ENCODE results near the gene ACTR1A.
A peak's percentile ranks its signal among the peaks of the same experiment; 100 is the strongest.

ACTR1A gene

DNA sequence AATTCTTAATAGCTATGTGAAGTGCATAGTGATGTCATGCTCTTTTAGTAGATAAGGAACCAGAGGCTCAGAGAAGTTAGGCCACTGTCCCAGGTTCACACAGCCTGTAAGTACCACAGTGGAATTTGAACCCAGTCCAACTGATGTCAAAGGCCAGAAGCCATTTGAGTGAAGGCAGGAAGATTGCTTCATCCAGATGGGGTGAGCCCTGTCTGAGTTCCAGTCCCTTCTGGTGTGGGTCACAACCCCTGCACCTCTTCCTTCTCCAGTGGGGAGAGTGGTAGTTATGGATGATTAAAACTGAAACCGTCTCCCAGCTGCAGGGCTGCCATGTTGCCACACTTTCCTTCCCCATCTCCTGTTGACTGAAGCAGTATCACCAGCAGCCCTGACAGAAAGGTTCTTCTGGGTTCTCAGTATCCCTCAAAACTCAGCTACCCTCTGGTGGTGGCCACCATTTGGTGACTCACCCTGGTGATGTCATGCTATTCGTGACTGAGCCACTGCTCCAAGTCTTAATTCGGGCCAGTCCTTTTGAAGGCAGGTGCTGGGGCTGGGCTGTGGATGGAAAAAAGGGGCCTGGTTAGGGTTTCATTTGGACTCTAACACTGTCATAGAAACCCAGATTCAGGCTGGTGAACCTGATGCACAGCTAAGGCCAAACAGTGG is 49.7 kb downstream of the ACTR1A start:
- DNase-seq = peak; percentile 74

- DNase-seq = no peak
Measured at GRCh38 chr10:102451105-102451969, 51.2 kb downstream of the ACTR1A start, which contains the start of gene C10orf95. Gene C10orf95, minus strand, starts transcription at chr10:102451543. Its CDS starts 450 bp downstream, at chr10:102451093.

GRCh38 chr10:102450374-102451104 is 52.0 kb downstream of the ACTR1A start:
- peak; percentile 84 for DNase-seq

DNA sequence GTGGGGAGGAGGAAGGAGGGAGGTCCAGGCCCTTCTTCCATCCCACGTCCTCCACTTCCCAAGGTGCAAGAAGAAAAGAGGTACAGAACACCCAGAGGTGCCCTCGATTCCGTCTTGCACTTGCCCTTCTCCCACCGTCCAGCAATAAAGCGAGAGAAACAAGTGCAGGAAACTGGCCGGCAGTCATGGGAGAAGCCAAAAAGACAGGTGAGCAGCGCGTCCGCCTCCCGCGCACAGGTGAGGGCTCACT is 52.5 kb downstream of the ACTR1A start:
- DNase-seq = no peak

DNA sequence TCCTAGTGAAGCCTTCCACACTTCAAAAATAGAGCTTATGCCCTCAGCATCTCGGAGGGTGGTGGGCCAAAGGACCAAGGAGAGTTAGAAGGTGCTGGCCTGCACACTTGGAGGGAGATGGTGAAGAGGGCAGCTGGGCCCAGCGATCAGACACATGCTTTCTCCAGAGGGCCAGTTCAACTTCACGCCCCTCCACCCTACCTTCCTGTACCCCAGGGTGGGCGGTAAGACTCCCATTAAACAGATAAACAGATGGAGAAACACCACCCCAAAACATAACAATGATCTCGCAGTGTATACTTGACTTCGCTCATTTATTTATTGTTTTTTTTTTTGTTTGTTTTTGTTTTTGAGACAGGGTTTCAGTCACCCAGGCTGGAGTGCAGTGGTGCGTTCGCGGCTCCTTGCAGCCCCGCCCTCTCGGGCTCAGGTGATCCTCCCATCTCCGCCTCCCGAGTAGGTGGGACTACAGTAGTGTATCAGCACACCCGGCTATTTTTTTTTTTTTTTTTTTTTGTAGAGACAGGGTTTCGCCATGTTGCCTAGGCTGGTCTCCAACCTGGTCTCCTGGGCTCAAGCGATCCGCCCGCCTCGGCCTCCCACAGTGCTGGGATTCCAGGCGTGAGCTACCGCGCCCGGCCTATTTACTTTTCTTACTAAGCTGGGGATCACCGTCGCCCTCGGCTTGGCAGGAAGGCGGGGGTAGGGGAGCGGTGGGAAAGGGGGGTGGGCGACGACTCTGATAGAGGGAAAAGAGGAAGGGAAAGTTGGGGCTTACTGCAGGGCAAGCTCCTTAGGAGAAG is 53.0 kb downstream of the ACTR1A start:
- DNase-seq = peak; percentile 27

- DNase-seq = no peak
Measured at GRCh38 chr10:102444851-102445250, 57.7 kb downstream of the ACTR1A start.

DNA sequence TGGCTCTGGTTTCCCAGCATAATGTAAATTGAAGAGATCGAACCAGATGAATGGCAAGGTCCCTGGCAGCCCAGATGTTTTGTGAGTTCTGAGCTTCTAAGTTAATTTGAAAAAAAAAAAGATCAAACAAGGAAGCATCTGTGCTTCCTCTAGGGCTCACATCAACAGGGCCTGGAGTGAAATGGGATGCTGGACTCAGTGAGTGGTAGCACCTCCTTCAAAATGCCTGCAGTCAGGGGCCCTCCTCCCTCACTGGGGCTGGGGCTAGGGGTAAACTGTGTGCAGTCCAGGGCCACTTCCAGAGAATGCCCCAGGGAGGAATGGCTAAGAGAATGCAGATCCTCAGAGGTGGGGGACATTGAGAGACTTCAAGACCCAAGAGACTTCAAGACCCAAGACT is 64.1 kb downstream of the ACTR1A start:
- DNase-seq = no peak

GRCh38 chr10:102437515-102437914 is 65.0 kb downstream of the ACTR1A start:
- DNase-seq = no peak

GRCh38 chr10:102436312-102436711 is 66.2 kb downstream of the ACTR1A start:
- no peak for DNase-seq

- DNase-seq = no peak
Measured at GRCh38 chr10:102435529-102436233, 66.8 kb downstream of the ACTR1A start.

DNA sequence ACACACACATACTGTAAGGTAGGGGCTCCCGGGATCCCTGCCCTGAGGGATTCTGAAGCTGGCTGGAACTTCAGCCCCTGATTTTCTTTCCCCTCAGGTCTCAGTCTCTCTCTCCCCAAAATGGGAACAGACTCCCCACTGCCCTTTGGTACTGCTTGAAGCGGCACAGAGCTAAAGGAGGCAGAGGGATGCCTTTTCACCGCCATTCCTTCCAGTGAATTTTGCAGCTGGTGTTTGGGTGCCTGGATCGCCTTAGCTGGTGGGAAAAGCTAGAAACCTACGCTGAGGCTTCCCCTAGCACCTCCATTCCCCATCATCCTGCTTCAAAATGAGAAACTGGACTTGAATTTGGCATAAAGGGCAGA is 67.4 kb downstream of the ACTR1A start:
- DNase-seq = no peak

DNA sequence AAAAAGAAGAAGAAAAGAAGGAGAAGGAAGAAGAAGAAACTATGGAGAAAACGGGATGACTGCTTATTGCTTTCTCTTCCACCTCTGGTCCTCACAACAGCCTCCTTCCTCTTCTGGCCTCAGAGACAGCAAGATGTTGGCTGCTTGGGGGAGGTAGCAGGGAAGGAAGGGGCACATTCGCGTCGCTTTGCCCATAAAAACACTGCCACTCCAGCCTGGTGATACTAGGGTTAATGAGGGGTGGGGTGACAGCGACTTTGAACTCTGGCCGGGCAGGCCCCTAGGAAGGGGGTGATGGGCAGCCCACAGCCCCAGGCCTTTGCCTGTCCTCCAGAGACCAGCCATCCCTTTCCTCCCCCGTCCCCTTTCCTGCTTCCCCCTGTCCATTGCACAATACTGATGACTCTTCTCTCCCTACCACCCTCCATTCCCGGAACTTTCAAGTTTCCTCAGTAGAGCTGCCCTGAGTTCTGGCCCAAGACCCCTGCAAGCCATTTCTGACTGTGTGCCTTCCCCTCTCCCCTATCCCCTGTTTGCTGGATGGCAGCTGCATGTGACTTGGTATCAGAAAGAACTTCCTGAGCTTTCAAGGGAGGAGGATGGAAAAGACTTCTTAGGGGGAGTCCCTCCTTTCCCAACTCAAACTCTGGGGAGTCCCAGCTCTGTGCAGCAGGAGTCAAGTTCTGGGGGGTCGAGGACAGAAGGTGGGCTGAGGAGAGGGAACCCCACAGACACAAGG is 67.9 kb downstream of the ACTR1A start:
- no peak for DNase-seq

- no peak for DNase-seq
Measured at GRCh38 chr10:102433619-102434046, 68.9 kb downstream of the ACTR1A start.

GRCh38 chr10:102432162-102432950 is 70.2 kb downstream of the ACTR1A start, which contains the start of gene CUEDC2:
Gene CUEDC2, minus strand, starts transcription at chr10:102432574. Its CDS starts 7,386 bp downstream, at chr10:102425188.
- peak; percentile 97 for DNase-seq

GRCh38 chr10:102431452-102432124 is 70.9 kb downstream of the ACTR1A start:
- peak; percentile 41 for DNase-seq

- DNase-seq = no peak
Measured at GRCh38 chr10:102429468-102429867, 73.0 kb downstream of the ACTR1A start.

Data from fibroblast of skin of back (primary cell).